ENCODE results near the gene POM121L2. TPM values are rescaled to one million over a fixed set of nuclear protein-coding genes. Genes with fewer than 3 reads are reported as not detected.

The POM121L2 gene
- total RNA-seq, 1 donor from 2014 or later = not detected

DNA sequence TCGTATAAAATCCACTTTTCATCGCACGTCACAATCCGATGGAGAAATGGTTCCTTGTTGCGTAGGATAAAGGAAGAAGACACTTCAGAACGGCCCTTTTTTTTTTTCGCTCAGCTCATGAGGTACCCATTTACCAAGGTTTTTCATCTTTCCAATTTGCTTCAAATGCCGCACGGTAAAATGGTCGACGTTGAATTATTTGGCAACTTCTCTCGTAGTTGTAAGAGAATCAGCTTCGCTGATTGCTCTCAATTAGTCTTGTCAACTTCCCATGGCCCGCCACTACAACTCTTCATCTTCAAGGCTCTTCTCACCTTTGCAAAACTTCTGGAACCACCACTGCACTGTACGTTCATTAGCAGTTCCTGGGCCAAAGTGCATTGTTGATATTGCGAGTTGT, 28.8 kb downstream of the POM121L2 start:
- no peak for DNase-seq (ENCODE audit: low read depth)
- H3K27me3 ChIP-seq (ENCODE audit: control insufficient read depth, insufficient read depth, low read length) = peaks cover 35% of the 10 kb centered on the region
- no peaks in the 10 kb centered on the region for H3K36me3 ChIP-seq (ENCODE audit: control insufficient read depth, insufficient read depth, low read length)
- TF ChIP-seq CTCF (IDR thresholded peaks at IDR 0.05; ENCODE audit: insufficient read depth, low read length, poor library complexity, severe bottlenecking) = no peak
- no peak overlapping the region for H3K4me3 ChIP-seq (ENCODE audit: low read depth, low read length)

GRCh38 chr6:27281569-27281968, 30.5 kb downstream of the POM121L2 start:
- TF ChIP-seq CTCF (IDR thresholded peaks at IDR 0.05; ENCODE audit: insufficient read depth, low read length, poor library complexity, severe bottlenecking) = no peak
- H3K4me3 ChIP-seq (ENCODE audit: low read depth, low read length) = no peak overlapping the region
- H3K27me3 ChIP-seq (ENCODE audit: control insufficient read depth, insufficient read depth, low read length) = peaks cover 29% of the 10 kb centered on the region
- no peak for DNase-seq (ENCODE audit: low read depth)
- no peaks in the 10 kb centered on the region for H3K36me3 ChIP-seq (ENCODE audit: control insufficient read depth, insufficient read depth, low read length)

DNA sequence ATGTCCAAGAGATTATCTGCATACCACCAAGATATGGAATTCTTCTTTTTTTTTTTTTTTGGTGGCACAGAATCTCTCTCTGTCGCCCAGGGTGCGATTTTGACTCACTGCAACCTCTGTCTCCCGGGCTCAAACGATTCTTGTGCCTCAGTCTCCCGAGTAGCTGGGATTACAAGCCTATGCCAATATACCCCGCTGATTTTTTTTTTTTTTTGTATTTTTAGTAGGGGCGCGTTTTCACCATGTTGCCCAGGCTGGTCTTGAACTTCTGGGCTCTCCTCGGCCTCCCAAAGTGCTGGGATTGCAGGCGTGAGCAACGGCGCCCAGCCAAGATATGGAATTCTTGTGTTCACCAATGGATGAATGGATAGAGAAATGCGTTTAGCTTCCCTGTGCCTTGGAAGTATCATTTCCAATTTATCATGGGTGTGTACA, 31.0 kb downstream of the POM121L2 start:
- no peak for DNase-seq (ENCODE audit: low read depth)
- H3K4me3 ChIP-seq (ENCODE audit: low read depth, low read length) = no peak overlapping the region
- H3K36me3 ChIP-seq (ENCODE audit: control insufficient read depth, insufficient read depth, low read length) = no peaks in the 10 kb centered on the region
- peaks cover 27% of the 10 kb centered on the region for H3K27me3 ChIP-seq (ENCODE audit: control insufficient read depth, insufficient read depth, low read length)
- TF ChIP-seq CTCF (IDR thresholded peaks at IDR 0.05; ENCODE audit: insufficient read depth, low read length, poor library complexity, severe bottlenecking) = no peak

DNA sequence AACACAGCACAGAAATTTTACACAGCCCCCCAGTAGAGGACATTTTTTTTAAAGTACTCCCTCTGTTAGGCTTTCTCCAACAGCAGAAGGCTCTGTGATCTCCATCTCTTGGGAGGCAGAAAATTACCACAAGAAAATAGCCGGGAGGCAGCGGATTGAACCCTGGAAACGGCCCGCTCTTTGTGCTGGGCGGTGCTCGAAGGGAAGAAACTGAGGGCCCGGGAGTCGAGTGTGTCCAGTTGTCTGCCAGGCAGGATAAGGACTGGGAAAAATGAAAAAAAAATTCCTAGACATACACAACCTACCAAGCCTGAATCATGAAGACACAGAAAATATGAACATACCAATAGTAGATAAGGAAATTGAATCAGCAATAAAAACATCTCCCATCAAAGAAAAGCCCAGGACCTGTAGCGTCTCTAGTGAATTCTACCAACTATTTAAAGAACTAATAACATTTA, 31.5 kb downstream of the POM121L2 start:
- H3K36me3 ChIP-seq (ENCODE audit: control insufficient read depth, insufficient read depth, low read length) = no peaks in the 10 kb centered on the region
- H3K4me3 ChIP-seq (ENCODE audit: low read depth, low read length) = peak overlapping the region; percentile 37
- TF ChIP-seq CTCF (IDR thresholded peaks at IDR 0.05; ENCODE audit: insufficient read depth, low read length, poor library complexity, severe bottlenecking) = no peak
- DNase-seq (ENCODE audit: low read depth) = no peak
- H3K27me3 ChIP-seq (ENCODE audit: control insufficient read depth, insufficient read depth, low read length) = peaks cover 27% of the 10 kb centered on the region

- H3K27me3 ChIP-seq (ENCODE audit: control insufficient read depth, insufficient read depth, low read length) = peaks cover 28% of the 10 kb centered on the region
- no peak for TF ChIP-seq CTCF (IDR thresholded peaks at IDR 0.05; ENCODE audit: insufficient read depth, low read length, poor library complexity, severe bottlenecking)
- peak overlapping the region; percentile 39 for H3K4me3 ChIP-seq (ENCODE audit: low read depth, low read length)
- H3K36me3 ChIP-seq (ENCODE audit: control insufficient read depth, insufficient read depth, low read length) = no peaks in the 10 kb centered on the region
- no peak for DNase-seq (ENCODE audit: low read depth)
Observed at GRCh38 chr6:27280064-27280539, 32.0 kb downstream of the POM121L2 start.

DNA sequence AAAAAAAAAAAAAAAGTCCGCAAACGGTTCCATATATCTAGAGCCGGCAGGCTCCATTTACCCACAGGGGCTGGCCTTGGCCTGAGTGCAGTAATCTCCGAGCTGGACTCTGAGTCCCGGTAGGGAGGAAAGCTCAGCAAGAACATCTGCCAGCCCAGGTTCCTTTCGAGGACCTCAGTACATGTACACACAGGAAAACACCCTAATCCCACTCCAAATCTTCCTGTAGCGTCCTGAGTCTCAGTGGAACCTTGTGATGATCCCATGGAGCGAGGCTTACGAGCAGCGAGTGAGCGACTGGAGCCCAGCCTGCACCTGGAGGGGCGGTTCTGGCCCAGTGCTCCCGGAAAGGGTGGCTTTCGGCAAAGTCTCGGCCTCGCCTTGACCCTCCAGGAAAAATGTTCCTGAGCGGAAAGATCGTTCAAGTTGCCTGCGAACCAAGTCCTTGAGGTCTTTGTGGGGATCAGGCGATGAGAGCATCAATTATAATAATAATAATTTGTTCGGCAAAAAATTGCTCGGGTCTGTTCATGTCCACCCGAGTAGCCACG, 32.5 kb downstream of the POM121L2 start:
- no peaks in the 10 kb centered on the region for H3K36me3 ChIP-seq (ENCODE audit: control insufficient read depth, insufficient read depth, low read length)
- peaks cover 28% of the 10 kb centered on the region for H3K27me3 ChIP-seq (ENCODE audit: control insufficient read depth, insufficient read depth, low read length)
- H3K4me3 ChIP-seq (ENCODE audit: low read depth, low read length) = peak overlapping the region; percentile 39
- DNase-seq (ENCODE audit: low read depth) = no peak
- no peak for TF ChIP-seq CTCF (IDR thresholded peaks at IDR 0.05; ENCODE audit: insufficient read depth, low read length, poor library complexity, severe bottlenecking)
